ENCODE data around the gene AKAP11. TPM values are rescaled to one million over a fixed set of nuclear protein-coding genes. Genes with fewer than 3 reads are reported as not detected.

The AKAP11 gene
- total RNA-seq, 1 experiment from 2014 or later, result 16.9 TPM

DNA sequence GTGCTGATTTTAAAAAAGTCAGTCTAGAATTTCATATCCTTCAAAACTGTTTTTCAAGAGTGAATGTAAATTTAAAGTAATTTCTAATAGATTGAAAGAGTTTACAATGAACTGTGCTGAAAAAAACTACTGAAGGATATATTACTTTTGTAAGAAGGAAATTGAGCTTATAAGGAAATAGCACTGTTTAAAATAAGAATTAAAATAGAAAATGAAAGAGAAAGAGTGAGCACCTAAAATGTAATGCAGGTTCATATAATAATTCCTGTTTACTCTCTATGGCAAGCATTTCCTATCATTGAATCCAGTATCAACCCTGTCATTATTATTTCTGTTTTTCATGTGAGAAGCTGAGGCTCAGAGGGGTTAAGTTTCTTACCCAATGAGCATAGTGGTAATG, 57.3 kb downstream of the AKAP11 start:
- no peak for DNase-seq (ENCODE audit: low read depth)

GRCh38 chr13:42331009-42331408, 59.1 kb downstream of the AKAP11 start:
- no peak for DNase-seq (ENCODE audit: low read depth)

GRCh38 chr13:42333613-42334328, 61.8 kb downstream of the AKAP11 start:
- DNase-seq (ENCODE audit: low read depth), result peak; percentile 66

DNA sequence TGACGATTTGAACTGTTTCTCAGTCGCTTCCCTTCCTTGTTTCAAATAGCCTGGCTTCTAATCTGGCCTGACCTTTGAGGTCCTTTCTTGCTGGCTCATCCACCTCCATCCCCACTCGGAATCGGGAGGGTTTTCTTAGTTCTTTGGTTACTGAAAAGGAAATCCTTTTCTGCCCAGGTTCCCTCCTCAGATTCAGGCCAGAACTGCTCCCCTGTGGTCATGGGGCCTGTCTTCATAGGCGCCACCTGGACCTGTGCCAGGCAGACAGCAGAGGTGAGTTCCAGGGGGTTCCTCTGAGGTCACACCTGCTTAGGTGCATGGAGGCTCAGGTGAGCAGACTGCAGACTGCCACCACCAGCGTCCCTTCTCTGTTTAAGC, 62.4 kb downstream of the AKAP11 start:
- no peak for DNase-seq (ENCODE audit: low read depth)

DNA sequence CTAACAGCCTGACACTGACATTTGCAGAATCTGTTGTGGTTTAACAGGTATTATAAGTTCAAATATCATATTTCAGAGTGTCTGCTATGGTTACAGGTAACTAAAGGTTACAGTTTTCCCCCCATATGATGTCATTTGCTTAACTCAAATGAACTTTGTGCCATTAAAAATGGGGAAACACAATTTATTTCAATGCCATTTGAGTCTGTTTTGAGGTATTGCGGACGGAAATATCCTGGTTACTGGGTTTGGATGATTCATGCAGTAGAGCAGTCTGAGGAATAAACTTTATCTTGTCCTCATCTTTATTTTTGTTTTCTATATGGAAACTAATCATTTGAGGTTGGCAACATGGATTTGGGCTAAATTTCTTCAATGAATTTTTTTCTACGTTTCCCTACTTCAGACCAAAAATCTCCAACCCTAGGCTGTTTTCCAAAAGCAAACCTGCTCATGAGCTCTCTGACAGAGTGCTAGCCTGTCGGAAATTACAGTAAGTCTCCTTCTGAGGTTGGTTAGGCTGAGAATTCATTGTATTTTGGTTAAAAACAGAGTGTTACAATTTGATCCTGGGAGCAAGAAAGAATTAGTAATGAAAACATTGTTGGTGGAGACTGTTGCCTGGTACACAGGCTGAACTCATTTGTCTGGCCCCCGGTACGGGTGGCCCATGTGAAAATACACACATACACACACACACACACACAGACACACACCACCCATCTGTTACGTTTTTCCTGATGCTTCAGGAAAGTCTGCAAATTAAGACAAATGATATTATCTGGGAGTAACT, 66.1 kb downstream of the AKAP11 start:
- peak; percentile 25 for DNase-seq (ENCODE audit: low read depth)

DNA sequence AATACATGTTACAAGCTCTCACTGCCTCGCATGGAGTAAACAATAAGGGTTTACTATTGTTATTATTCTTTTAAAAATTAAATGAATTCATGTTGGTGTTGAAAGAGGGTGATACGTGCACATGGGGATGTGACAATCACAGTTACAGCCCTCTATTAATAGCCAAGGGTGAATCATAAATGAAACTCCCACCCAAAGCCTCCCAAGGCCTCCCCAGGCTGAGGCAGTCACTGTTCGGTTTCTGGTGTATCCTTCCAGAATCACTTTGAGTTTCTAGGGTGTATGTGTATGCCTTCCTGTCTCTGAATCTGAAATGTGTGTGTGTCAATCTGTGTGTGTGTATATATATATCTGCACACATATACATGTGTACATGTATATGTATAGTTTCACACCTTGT, 73.4 kb downstream of the AKAP11 start:
- DNase-seq (ENCODE audit: low read depth), result no peak

DNA sequence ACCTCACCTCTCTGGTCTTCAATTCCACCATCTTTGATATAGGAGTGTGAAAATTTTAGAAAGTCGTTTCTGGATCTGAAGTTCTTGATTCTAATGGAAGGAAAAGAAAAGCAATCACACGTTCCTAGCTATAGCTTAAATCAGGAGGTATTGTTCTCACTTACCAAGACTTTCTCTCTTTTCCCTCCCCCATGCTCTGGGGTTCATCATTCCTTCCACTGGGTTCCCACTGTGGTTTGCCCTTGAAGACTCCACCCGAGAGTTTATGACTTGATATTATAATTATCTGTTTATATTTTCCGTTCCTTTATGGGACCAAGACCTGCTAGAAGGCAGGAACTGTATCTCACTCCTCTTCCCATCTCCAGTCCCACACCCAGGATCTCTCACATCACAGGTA, 76.6 kb downstream of the AKAP11 start:
- DNase-seq (ENCODE audit: low read depth), result no peak

- no peak for DNase-seq (ENCODE audit: low read depth)
Measured at GRCh38 chr13:42350141-42350540, 78.2 kb downstream of the AKAP11 start.

DNA sequence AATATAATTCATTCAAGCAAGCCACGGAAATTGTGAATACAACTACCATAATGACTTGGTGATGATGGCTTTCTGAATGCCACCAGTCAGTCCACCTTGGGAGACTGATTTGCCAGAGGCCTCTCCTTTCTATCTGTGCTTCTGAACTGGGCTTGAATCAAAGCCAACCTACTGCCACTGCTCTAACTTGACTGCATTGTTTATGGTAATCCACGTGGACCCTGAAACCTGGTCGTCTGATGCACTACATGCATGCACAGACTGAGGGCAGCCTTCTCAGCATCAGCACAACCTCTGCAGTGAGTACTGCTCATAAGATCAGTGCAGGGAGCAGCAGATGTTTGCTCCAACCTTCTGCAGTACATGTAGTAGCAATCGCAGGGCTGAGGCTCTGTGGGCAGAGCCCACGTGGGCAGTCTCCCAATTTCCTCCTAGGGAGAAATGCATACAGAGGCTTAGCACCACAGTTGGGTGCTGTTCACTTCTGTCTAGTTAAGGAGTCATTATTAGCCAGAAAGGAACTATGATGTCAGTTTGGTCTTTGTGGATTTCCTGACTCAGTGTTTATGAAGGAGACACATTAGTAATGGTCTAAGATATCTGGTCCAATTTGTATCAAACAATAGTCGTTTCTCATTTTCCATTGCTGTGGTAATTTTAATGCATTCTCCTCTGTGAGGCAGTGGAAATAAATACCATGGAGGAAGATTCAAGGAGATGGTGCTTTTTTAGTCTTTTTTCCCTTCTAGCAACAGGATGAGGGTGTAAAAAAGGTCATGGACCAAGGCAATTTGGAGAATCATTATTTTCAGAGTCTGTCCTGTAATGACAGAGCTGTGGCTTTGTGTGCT, 82.5 kb downstream of the AKAP11 start:
- peak; percentile 58 for DNase-seq (ENCODE audit: low read depth)

DNA sequence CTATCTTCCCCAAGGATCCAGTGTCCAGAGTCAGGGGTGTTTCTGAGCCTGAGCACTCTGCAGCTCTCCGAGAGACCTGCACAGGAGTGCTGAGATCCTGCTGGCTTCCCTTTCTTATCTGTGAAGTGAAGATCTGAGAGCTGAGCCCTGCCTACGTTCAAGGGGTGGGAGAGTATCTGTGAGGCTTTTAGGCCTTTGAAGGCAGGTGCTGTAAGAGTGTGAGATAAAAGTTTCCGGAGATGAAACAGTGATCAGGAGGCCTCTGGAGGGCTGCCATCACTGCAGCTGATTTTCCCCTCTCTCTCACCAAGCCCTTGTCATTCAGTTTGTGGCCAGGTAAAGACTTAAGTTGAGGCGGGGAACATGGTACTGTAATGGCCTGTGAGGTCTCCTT, 83.1 kb downstream of the AKAP11 start:
- DNase-seq (ENCODE audit: low read depth), result no peak

GRCh38 chr13:42355491-42356183, 83.7 kb downstream of the AKAP11 start:
- DNase-seq (ENCODE audit: low read depth), result no peak

DNA sequence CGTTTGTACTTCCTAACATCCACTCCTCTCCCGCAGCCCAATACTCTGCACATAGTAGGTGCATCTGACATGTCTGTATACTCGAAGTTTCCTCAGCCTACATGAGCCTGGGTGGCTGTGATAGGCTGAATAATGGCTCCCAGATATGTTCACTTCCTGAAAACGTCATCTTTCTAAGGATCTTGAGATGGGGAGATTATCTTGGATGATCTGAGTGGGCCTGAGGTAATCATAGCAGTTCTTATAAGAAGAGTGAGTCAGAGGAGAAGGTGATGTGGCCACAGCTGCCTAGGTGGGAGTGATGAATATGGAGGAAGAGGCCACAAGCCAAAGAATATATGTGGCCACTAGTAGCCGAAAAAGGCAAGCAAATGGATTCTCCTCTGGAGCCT, 84.2 kb downstream of the AKAP11 start:
- DNase-seq (ENCODE audit: low read depth), result no peak

GRCh38 chr13:42360046-42360574, 88.2 kb downstream of the AKAP11 start:
- DNase-seq (ENCODE audit: low read depth), result no peak

DNA sequence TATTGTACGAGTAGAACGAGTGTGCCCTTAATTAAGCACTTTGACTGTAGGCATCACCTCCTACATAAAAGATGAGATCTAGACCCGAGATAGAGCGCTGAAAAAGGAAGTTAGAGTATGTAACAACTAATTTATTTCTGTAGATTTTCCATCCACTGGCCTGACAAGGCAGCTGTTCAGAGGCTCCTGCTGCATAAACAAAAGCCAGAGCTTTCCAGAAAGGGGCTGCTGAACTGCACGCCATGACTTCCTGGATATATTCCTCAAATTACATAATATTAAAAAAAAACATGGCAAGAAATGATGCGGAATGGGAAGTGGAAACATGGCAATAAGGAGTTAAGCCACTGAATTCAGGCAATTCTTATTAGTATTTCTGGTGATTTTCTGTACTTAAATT, 89.7 kb downstream of the AKAP11 start:
- DNase-seq (ENCODE audit: low read depth), result no peak

DNA sequence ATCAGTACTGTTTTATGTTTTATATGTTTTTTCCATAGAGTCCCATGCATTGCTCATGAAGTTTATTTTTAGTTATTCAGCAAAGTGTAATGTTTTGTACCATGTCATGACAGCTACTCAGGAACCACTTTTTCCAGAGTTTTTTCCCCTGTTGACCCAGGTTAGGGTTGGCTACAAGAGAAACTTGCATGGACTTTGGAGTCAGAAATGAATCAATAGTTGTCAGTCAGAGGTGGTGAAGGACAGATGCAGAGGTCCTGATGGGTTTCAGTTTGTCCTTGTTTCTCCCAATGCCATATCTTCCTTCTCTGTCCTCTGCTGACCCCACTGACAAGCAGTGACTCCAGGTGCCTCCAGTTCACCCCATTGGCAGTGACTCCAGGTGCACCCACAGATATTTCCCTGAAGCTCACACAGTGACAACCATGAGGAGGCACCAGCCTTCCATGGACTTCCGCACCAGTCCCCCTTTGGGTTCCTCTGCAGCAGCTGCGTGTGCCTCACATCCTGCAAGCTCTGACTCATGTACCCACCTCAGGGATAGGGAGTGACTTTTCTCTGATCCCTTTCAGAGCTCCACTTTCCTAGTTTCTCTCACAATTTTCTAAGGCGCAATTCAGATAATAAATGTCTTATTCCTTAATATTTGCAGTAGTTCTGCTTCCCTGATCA, 92.1 kb downstream of the AKAP11 start:
- DNase-seq (ENCODE audit: low read depth), result peak; percentile 76

GRCh38 chr13:42364613-42365000, 92.7 kb downstream of the AKAP11 start:
- DNase-seq (ENCODE audit: low read depth), result no peak

DNA sequence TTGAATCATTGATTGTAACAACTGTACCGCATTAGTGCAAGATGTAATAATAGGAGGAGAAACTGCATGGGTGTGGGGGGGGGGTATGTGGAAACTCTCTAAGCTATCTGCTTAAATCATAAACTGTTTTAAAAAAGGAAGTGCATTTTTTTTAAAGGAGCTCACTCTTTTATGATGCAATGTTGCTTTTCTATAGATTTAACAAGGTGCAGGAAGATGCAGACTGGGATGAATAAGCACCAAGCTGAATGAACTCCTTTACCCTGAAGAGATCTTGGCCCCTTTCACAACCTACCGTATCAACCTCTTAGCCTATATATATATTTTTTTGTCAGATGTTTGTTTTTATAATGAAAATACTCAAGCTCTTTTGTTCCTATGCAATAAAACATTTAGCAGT, 95.9 kb downstream of the AKAP11 start:
- no peak for DNase-seq (ENCODE audit: low read depth)

- no peak for DNase-seq (ENCODE audit: low read depth)
Measured at GRCh38 chr13:42369071-42369797, 97.3 kb downstream of the AKAP11 start.

DNA sequence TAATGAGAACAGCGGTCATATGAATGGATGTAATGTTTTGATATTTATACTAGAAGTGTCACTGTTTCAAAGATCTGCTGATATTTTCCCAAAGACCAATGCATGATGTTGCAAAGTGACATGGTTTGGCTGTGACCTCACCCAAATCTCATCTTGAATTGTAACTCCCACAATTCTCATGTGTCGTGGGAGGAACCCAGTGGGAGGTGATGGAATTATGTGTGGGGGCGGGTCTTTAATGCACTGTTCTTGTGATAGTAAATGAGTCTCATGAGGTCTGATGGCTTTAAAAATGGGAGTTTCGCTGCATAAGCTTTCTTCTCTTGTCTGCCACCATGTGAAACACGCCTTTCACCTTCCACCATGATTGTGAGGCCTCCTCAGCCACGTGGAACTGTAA, 98.3 kb downstream of the AKAP11 start:
- DNase-seq (ENCODE audit: low read depth), result no peak

Measured in RPMI7951 (cell line).